Measurements from ENCODE around the gene OR14I1.
"Not testable (repeated sequence)": the region's sequence is repeated elsewhere in the genome, so short reads cannot be mapped to it uniquely, and the experiment has no call there.

Gene OR14I1

GRCh38 chr1:248688527-248689298 is 13.9 kb downstream of the OR14I1 start:
- no peak for DNase-seq (ENCODE audit: low read depth)

GRCh38 chr1:248686815-248687214 is 15.8 kb downstream of the OR14I1 start:
- DNase-seq (ENCODE audit: low read depth), result no peak

- no peak for DNase-seq (ENCODE audit: low read depth)
Measured at GRCh38 chr1:248681651-248682050, 20.9 kb downstream of the OR14I1 start.

- DNase-seq (ENCODE audit: low read depth), result no peak
Measured at GRCh38 chr1:248670003-248670402, 32.6 kb downstream of the OR14I1 start.

- not testable (repeated sequence) for DNase-seq (ENCODE audit: low read depth)
Measured at GRCh38 chr1:248663453-248664328, 38.9 kb downstream of the OR14I1 start.

- not testable (repeated sequence) for DNase-seq (ENCODE audit: low read depth)
Measured at GRCh38 chr1:248656797-248657196, 45.8 kb downstream of the OR14I1 start.

- DNase-seq (ENCODE audit: low read depth), result not testable (repeated sequence)
Measured at GRCh38 chr1:248655354-248655753, 47.2 kb downstream of the OR14I1 start, which contains the start of gene OR2T27. TSS of gene OR2T27 (minus strand) at chr1:248655528. CDS start at chr1:248650884, 4,644 bp downstream.

Data from non-pigmented ciliary epithelial cell (primary cell).